LHCN-M2 (cell line): ENCODE measurements around the gene SF3B2. TPM values are rescaled to one million over a fixed set of nuclear protein-coding genes. Genes with fewer than 3 reads are reported as not detected.
"Not testable (repeated sequence)": the region's sequence is repeated elsewhere in the genome, so short reads cannot be mapped to it uniquely, and the experiment has no call there.

Experiments
- DNase-seq: peaks from one replicate; pipeline ENCODE4 v3.0.0-alpha.2; 2012; ENCODE audit warnings: low read depth
- total RNA-seq: library from RNA; depleted of rRNA; stranded (reverse); fragments of >200 nt; gene quantifications from 2 replicates; pipeline ENCODE4 v1.2.3, GENCODE V29; 2014

SF3B2 gene
- total RNA-seq, 1 experiment from 2014 or later = 163 TPM

DNA sequence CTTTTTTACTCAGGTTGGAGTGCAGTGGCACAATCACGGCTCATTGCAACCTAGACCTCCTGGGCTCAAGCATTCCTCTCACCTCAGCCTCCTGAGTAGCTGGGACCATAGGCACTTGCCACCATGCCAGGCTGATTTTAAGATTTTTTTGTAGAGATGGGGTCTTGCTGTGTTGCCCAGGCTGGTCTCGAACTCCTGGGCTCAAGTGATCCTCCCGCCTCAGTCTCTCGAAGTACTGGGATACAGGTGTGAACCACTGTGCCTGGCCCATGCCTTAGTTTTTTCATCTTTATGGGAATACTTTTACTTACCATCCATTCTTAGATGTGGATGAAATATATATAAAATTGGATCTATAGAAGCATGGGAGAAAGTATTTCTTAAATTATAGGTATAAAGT, 23.1 kb downstream of the SF3B2 start:
- no peak for DNase-seq

DNA sequence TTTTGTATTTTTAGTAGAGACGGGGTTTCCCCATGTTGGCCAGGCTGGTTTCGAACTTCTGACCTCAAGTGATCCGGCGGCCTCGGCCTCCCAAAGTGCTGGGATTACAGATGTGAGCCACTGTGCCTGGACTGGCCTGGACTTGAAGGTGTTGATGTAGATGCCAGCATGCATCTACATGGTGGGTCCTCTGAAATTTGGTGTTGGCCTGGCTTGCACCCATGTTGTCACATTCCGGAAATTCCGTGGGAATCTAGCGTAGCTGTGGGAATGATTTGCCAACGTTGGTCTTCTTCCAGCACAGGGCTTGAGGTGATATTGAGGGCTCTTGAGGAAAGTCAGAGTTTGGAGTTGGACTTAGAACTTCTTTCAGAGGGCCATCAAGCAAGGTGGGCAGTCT, 24.4 kb downstream of the SF3B2 start:
- DNase-seq = no peak

DNA sequence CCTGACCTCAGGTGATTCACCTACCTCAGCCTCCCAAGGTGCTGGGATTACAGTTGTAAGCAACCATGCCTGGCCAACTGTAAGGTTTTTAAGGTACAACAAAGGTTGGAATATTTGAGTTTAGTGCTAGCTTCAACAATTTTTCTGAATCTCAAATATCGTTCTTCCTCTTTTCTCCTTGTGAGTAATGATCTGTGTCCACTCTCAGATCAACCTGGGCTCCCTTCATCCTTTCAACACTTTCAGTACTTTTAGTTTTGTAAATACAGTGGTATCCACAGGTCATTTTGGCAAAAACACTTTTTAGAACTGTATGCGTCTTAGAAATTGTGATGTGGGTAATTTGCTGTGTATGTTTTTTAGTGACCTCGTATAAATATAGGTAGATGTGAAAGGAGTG, 25.8 kb downstream of the SF3B2 start:
- DNase-seq = no peak

DNA sequence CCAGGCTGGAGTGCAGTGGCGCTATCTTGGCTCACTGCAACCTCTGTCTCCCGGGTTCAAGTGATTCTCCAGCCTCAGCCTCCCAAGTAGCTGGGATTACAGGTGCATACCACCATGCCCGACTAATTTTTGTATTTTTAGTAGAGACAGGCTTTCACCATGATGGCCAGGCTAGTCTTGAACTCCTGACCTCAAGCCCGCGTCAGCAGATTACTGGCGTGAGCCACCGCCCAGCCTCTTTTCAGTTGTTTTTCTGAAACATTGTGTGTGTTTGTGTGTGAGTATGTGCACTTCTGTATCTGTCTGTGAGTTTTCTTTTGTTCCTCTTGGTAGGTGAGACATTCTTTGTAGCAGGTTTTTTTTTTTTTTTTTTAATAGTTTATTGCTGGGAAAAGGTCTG, 26.8 kb downstream of the SF3B2 start:
- DNase-seq = not testable (repeated sequence)

DNA sequence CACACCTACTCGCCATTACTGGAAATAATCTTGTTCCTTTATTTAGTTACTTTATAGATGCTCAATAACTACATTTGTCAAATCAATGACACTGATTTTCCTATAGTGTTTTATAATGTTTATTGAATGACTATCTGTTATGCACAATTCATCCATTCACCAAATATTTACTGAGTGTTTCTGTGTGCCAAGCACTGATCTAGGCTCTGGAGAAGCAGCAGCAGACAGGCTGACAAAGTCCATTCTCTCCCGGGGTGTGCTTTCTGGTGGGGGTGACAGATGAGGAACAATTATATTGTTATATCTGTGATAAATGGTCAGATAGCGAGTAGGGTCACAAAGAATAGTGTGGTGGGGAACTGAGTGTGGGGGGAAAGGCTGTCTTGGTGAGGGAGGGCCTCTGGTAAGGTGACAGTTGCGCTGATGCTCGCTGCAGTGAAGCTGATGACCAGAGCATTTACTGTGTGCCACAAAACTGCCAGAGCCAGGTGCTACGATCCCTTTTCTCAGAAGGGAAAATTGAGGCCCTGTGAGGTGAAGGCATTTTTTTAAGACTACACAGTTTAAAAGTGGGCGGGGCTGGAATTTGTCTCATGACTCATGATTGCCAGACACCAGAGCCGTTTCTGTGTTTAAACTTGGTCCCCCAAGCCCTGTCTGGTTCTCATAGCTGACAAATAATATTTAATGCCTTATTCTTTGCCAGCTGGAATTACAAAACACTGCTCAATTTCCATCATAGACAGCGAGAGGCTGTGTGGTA, 28.1 kb downstream of the SF3B2 start:
- DNase-seq = peak; percentile 77

DNA sequence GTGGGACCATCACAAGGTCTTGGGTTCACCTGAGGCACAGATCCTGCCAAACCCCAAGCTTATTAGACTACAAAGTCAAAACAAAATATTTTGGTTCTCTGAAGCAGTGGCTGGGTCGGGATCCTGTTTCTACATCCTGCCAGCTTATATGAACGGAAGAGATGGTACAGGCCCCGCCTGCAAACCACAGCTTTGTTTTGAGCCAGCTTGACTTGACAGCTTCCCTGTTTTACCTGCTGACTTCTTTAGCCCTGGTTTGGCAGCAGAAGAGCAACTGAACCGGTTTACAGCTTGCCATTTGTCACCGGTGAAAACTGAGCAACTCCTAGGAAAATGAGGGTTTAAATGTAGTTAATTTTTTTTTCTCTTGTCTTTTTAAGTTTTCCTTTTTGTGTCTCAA, 29.3 kb downstream of the SF3B2 start:
- DNase-seq = peak; percentile 27

DNA sequence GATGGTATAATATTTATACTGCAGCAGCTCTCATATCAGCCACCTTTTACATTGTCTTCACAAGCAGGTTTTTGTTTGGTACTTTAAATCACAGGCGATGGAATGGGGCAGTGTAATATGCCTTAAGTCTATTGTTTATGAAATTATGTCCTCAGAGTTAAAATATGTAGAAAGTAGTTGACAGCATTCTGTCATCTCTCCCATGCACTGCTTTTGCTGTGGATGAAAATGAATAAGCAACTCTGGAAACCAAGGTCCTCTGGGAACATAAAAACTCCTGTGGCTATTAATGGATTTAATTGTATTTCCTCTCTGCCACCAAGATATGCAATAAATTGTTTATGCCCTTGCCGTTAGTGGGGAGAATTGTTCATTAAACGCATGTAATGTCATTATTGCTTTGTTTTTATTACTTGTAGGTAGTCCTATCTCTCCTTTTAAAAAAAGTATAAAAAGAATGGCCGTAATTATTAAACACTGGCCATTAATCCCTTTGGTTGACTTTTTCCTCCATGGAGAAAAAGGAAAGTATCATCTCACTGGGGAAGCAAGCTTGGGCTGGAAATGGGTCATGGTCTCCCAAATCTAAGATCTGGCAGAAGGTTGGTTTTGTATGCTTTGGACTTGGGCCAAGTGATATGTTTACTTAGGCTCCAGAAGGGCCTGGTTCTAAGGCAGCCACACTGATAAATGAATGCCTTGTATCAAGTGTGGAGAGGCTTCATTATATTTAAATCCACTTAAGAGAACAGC, 31.0 kb downstream of the SF3B2 start:
- peak; percentile 33 for DNase-seq

DNA sequence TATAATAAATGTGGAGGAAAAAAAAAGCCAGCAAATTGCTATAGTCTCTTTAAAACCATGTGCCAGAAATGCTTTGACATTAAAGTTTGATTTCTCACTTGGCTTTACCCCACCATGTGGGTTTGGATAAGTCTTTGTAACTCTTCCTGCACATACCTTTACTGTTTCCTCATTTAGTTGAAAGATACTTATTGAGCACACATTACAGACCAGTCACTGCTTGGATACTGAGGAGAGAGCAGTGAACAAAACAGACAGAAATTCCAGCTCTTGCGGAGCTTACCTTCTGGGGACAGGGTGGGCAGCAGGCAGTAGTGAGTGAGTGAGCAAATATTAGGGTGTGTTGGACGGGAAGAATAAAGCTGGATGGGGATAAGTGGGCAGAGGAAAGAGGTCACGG, 31.6 kb downstream of the SF3B2 start:
- no peak for DNase-seq

DNA sequence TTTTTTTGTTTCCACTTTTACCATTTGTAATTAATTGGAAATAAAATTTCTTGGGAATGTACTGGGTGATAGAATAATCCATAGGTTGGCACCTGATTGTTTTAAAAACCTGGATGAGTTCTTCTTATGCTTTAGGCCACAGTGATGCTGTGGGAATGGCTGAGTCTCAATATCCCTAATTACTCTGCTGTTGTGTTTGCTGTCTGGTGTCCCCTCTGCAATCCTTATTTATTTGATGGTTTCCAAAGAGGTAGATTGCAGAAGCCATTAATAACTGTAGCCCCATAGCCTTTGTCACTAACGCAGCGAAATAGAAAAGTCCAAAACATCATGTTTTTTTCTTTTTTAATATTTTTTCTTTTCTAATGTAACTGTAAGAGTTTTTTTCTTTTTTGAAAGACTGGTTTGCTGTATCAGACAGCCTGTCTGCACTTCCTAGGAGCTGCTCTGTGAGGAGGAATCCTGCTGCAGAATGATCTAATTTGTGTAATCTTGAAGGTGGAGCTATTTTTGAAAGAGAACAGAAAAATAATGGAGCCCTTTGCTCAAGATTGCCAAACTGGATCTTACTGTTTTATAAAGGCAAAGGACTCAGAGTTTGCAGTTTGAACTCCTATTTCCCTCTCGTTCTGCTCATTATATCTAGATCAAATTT, 32.8 kb downstream of the SF3B2 start:
- DNase-seq = no peak

DNA sequence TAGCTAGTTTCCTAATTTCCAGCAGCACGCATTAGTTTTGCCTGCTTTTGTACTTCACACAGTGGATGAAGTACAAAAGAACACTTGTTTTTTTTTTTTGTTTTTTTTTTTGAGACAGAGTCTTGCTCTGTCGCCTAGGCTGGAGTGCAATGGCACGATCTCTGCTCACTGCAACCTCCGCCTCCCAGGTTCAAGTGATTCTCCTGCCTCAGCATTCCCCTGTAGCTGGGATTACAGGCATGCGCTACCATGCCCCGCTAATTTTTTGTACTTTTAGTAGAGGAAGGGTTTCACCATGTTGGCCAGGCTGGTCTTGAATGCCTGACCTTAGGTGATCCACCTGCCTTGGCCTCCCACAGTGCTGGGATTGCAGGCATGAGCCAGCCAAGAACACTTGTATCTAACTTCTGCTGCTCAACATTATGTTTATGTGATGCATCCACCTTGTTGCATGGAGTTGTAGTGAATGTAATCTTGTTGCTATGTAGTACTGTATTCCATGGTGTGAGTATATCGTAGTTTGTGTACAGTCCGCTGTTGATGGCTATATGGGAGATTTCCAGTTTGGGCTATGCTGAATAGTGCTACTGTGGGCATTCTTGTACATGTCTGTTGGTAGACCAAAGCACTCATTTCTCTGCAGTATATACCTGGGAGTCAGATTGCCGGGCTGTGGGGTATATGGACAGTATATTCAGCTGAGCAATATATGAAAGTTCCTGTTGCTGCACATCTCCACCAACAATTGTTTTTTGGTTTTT, 35.2 kb downstream of the SF3B2 start:
- DNase-seq = no peak

DNA sequence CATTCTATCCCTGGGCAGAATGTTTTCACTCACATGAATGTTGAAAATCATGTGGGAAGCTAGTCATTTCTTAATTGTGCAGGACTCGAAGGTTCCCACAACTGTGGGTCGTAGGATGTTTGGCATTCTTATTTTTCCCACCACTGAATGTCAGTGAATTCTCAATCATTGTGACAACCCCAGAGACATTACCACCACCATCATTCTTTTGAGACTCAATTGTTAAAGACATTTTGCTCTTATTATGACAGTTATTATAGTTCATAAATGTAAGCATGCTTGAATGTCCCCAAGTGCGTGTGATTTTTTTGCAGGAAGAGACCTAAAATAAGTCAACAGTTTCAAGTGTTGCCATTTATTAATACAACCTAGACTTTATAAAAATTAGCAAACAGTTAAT, 36.9 kb downstream of the SF3B2 start:
- DNase-seq = no peak

DNA sequence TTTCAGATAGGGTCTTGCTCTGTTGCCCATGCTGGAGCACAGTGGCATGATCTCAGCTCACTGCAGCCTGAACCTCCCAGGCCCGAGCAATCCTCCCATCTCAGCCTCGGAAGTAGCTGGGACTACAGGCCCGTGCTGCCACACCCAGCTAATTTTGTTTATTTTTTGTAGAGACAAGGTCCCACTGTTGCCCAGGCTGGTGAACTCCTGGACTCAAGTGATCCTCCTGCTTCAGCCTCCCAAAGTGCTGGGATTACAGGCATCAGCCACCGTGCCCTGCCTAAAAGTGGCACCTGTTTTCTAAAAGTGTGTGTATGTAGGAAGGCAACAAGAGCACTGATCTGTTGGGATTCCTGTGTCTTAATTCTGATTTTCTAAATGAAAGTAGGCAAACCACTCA, 38.1 kb downstream of the SF3B2 start:
- DNase-seq = no peak

DNA sequence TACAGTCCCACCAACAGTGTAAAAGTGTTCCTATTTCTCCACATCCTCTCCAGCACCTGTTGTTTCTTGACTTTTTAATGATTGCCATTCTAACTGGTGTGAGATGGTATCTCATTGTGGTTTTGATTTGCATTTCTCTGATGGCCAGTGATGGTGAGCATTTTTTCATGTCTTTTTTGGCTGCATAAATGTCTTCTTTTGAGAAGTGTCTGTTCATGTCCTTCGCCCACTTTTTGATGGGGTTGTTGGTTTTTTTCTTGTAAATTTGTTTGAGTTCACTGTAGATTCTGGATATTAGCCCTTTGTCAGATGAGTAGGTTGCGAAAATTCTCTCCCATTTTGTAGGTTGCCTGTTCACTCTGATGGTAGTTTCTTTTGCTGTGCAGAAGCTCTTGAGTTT, 40.0 kb downstream of the SF3B2 start:
- not testable (repeated sequence) for DNase-seq

DNA sequence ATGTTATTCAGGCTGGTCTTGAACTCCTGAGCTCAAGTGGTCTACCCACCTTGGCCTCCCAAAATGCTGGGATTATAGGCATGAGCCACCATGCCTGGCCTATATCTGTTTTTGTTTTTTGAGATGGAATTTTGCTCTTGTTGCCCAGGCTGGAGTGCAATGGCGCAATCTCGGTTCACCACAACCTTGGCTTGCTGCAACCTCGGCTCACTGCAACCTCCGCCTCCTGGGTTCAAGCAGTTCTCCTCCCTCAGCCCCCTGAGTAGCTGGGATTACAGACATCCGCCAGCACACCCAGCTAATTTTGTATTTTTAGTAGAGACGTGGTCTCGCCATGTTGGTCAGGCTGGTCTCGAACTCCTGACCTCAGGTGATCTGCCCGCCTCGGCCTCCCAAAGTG, 47.6 kb downstream of the SF3B2 start:
- DNase-seq = not testable (repeated sequence)

DNA sequence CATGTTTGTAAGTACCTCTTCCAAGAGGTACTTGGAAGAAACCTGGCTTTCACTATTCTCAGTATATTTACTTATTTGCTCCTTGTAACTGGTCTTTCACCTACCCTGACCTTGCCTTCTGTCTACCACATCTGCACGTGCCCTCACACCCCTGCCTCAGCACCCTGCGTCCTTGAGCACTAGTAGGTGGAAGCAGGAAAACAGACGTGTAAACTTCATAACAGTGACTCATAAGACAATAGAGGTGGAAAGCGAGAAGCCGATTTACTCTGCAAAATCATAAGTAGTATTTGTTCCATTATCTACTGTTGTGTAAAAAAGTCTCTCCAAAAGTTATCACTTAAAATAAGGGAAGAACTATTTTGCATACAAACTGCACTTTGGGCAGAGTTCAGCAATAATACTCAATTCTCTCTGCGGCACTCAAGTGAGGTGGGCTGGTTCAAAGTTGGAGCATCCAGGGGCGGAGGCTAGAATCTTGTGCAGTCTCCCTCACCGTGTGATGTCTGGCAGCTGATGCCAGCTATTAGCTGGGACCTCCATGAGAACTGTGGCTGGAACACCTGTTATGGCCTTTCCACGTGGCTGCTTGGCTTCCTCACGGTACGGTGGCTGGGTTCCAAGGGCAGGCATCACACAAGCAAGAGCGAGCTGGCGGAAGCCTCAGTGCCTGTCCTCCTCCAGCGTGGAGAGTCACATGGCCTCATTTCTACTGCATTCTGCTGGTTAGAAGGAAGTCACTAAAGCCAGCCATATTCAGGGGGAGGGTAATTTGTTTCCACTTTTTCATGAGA, 48.3 kb downstream of the SF3B2 start:
- DNase-seq = no peak

DNA sequence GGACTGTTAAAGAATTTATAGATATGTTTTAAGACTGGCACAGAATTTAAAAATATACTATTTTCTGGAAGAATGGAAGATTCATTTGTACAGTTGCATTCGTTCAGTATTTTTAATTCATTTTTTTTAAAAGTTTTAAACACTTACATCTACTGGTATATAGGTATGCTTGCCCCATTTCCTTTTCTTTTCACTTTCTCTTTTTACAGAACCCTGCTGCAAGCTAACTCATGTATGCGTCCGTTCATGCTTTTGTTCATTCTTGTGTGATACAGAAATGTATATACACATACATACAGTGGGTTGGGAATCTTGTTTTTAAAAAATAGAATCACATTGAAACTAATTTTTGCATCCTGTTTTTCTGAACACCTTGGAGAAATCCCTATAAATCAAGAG, 48.9 kb downstream of the SF3B2 start:
- no peak for DNase-seq

DNA sequence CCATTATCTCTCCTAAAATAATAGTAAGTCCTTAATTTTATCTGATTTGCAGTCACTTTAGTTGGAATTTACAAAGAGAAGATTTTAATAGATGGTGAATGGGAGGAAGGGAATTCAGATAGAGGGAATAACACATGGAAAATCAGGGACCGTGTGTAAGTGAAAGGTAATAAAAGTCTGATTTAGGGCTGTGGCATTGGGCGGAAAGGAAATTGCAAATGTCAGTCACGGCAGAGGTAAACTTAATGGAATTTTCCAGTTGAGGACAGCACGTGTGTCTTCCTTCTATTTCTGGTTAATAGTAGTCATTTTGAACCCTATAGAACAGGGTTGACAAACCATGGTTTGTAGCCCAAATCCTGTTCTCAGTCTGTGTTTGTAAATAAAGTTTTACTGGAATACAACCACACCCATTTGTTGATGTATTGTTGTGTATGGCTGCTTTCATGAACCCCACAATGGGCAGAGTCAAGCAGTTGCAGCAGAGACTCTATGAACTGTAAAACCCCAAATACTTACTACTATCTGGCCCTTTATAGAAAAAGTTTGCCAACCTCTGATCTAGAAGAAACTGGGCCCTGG, 52.0 kb downstream of the SF3B2 start:
- no peak for DNase-seq

DNA sequence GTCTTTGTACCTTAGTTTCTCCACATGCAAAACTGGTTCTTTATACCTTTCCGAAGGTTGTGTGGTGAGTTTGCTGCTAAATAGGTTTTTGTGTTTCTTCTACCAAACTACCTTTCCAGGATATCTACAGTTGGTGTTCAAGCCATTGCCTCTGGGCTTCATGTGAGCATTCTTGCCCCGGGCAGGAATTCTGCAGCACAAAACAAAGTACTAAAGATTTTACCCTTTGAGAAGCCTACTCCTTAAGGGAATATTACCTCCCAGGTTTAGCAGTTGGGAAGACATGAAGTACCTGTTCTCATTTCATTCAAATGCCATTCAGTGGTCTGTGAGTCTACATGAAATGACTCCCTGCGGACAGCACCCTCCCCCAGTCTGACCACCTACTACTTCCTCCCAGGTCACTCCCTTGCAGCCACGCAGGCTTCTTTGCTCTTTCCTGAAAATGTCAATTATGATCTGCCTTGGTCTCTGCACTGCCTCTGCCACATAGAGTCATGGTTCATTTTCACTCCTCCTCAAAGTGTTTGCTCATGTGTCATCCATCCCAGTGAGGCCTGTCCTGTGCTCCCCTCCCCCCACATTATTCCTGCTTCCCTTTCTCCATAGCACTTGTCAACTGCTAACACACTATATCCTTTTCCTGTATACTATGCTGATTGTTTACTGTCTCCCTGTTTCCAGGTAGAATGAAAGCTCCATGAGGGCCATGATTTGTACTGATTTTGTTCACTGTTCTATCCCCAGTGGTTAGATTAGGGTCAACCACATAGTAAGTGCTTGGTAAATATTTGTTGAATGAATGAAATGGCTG, 54.8 kb downstream of the SF3B2 start:
- DNase-seq = no peak

DNA sequence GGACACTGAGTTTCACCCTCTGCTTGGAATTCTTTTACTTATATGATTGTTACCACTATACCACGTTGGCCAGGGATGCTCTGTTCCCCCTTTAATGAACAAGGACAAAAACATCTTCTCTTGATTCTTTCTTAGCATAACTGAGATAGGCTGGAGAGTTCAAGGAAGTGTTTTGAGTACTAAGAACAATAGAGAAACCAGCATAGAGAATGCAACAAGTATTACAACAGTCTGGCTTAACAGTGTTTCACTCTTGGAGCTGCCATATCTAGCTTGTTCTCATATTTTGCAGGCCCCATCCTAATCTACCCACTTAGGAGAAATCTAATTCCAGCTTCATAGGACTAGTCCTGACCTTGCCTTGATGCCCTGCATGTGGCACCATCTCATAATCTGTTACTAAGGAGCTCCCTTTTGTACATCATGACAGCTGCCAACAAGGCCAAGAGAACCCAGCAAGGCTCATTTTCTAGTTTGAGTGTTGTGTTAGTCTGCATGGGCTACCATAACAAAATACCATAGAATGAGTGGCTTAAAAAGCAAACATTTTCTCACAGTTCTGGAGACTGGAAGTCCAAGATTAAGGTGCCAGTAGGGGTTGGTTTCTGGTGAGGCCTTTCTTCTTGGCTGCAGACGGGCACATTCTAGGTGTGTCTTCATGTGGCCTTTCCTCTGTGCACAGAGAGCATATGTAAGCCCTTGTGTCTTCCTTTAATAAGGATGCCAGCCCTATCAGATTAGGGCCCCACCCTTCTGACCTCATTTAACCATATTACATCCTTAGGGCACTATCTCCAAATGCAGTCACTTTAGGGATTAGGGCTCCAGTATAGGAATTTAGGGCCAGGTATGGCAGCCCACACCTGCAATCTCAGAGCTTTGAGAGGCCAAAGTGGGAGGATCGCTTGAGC, 55.7 kb downstream of the SF3B2 start:
- DNase-seq = no peak
